Cerebellar cortex (tissue), 1 donor: ENCODE results near the gene ITPRIPL2.

ENCODE experiments used
- DNase-seq: peaks from one replicate; pipeline ENCODE4 v3.0.0-alpha.2; 2015; ENCODE audit warnings: low spot score

Gene ITPRIPL2

GRCh38 chr16:19119564-19119963, 5.8 kb downstream of the ITPRIPL2 start:
- DNase-seq, result no peak

DNA sequence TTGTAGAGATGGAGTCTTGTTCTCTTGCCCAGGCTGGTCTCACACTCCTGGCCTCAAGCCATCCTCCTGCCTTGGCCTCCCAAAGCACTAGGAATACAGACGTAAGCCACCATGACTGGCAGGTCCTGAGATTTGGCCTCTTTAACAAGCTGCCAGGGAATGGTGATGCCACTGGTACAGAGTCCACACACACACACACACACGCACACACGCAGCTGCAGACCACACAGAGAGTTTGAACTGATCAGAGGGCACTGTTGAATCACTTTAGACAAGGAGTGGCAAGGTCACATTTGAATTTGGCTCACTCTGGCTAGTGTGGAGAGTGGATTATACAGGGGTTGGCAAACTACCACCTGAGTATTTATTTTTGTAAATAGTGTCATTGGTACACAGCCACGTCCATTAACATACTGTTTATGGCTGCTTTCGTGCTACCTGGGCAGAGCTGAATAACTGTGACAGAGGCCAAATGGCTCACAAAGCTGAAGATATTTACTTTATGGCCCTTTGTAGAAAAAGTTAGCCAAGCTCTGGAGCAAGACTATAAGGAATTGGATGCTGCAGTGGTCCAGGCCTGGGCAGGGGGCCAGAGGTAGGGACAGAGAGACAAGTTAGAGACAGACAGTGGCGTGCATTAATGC, 9.9 kb downstream of the ITPRIPL2 start:
- DNase-seq, result no peak

DNA sequence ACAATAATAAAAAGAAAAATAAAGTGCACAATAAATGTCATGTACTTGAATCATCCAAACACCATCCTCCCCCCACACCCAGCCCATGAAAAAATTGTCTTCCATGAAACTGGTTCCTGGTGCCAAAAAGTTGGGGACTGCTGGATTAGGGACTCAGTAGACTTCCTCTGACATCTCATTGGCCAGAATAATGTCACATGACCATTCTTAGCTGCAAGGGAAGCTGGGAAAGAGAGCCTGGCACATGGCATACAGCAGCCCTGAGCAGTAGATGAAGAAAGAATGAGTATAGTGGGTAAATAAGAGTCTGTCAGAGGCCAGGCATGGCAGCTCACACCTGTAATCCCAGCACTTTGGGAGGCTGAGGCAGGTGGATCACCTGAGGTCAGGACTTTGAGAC, 12.5 kb downstream of the ITPRIPL2 start:
- no peak for DNase-seq

DNA sequence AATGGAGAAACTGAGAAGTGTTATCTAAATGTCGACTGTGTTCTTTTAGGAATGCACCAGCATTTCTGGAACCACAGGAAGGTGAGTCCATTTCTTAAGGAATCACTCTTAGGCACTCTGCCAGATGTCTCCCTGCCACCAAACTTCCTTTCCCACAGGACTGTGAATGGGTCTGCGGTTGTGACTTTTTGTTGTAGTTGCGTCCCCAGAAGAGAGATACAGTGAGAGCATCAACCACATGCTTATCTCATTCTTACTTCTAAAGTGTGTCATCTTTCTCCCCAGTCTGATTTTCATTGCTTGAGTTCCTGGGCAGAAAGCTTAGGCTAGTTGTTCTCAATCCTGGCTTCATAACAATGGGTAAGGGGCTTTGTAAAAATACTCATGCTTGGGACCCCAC, 13.4 kb downstream of the ITPRIPL2 start:
- no peak for DNase-seq

DNA sequence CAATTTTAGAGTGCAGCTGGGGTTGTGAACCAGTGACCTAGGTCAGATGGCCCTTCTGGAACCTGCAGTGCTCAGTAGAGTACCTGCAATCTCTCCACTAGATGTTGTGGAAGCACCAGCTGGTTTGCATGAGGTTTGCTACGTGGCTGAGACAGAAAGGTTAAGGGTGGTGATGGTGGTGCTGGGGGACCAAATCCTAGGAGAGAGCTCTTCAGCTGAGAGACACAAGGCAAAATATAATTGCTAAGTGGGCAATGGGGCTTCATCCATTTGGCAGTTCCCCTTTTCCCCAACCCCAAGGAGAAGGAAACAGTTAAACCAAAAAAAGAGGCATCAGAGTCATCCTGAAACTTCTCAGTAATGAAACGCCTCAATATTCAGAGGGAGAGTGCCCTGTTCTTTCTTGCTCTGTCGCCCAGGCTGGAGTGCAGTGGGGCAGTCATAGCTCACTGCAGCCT, 13.9 kb downstream of the ITPRIPL2 start:
- DNase-seq, result no peak

DNA sequence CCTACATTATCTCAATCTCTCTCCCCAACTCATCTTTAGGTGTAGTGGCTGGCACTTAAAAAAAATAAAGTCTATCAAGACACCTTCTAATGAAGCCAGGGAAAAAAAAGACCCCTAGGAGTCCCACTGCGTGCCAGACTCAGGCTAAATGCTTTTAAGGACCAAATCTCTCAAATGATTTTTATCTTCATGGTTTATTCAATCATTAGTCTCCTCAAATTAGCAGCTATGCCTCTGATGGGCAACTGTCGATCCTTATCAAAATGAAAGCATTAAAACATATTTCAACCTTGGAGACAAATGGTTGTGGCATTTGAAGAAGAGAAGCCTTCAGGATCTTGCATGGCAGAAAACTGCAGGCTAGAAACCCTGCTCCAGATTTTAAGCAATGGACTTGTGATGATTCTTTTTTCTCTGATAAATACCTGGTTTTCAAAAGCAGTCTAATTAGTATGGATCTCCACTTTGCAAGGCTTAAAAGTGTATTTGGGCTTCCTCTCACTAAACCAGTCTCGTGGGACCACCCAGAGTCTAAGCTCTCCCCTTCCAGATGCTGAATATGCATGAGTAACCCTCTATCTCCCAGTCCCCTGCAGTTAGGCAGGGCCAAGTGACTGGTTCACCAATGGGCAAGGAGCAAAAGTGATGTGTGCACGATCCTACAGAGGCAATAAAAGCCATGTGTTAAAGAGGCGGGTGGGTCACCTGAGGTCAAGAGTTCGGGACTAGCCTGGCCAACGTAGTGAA, 14.9 kb downstream of the ITPRIPL2 start:
- DNase-seq, result no peak

GRCh38 chr16:19130385-19130784, 16.6 kb downstream of the ITPRIPL2 start:
- DNase-seq, result no peak

- no peak for DNase-seq
Measured at GRCh38 chr16:19130852-19131824, 17.4 kb downstream of the ITPRIPL2 start.

DNA sequence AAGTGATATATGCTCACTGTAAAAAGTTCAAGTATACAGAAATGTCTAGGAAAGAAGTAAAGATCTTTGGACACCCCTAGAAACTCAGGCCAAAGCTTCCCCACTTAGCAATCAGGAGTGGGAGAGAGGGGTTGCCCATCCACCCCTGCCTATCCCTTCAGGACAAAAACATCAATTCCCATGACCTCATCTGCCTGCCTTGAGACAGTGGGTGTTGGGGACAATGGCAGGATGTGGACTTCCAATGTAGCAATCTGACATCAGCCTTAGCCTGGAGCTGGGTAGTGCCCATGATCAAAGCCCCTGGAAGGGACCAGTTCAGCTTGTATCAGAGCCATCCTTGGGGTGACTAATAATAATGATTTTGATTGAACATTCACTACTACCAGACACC, 18.1 kb downstream of the ITPRIPL2 start:
- no peak for DNase-seq

DNA sequence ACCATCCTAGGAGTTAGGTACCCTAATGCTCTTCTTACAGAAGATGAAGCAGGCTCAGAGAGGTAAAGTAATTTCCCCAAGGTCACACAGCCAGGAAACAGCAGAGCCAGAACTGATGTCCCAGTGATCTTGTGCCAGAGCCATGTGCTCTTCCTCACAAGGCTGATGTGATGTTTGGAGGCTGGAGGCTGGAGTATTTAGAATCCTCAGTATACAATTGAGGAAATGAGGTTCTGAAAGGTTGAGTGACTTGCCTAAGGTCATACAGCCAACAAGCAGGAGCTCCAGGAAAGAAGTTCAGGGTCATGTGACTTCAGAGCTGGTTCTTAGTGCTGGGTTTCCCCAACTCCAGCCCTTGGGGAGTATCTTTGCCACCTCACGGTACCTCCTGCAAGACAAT, 18.5 kb downstream of the ITPRIPL2 start:
- DNase-seq, result no peak

GRCh38 chr16:19132898-19133297, 19.1 kb downstream of the ITPRIPL2 start:
- DNase-seq, result no peak

DNA sequence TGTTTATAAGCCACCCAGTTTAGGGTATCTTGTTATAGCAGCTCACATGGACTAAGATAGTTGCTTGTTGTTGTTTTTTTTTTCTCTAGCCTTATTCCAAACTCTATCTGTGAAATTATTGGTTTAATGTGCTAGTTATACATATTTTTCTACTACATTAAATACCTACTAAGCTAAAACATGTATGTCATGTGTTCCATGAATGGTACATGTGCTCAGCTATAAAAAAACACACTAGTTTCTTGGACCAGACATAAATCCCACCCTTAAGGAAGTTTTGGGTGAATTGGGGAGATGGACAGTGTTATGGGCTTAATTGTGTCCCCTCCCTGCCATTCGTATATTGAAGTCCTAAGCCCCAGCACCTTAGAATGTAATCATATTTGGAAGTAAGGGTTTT, 19.8 kb downstream of the ITPRIPL2 start:
- no peak for DNase-seq

DNA sequence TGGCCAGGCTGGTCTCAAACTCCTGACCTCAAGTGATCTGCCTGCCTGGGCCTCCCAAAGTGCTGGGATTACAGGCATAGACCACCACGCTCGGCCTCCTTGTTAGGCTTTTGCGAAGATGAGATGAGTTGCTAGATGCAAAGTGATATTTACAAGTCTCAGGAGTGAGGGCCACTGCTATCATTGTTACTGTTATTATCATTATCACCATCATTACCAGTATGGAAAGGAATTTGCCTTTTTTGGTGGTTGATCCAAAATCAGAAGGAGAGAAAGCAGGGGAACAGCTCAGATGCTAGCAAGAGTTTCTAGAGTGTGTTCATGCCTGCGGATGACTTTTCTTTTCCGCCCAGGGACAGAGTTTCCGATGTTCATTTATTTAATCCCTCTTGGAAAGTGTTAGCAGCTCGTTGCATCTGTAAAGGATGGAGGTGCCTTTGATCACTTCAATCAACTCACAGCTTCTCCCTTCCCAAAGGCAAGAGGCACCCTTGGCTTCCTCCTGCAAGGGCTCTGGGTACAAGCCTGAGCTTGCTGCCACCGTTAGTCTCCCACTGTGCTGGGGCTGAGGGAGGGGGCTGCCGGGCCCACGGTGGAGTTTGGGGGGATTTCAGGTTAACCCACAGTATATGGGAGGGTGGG, 21.6 kb downstream of the ITPRIPL2 start:
- no peak for DNase-seq

DNA sequence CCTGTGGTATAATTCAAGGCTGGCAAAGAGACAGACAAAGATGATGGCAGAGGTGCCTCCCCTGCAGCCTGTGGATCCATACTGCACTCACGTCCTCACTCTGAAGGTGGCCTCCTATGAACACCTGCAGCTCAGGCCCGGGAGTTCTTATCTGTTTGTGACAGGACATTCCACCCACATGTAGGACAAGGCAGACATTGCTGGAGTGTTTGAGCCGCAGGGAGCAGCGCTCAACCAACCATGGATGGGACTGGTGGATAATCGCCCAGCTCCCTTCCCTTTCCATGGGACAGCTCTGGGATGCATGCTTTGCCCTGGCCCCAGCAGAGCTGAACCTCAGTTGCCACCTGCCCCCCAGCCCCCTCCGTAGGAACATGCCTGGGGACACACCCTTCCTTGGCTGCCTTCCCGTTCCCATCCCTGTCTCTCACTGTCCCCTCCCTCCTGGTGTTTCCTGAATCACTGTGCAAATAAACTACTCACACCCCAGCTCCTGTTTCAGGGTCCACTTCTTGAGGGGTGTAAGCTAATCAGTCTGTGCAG, 22.2 kb downstream of the ITPRIPL2 start:
- no peak for DNase-seq

DNA sequence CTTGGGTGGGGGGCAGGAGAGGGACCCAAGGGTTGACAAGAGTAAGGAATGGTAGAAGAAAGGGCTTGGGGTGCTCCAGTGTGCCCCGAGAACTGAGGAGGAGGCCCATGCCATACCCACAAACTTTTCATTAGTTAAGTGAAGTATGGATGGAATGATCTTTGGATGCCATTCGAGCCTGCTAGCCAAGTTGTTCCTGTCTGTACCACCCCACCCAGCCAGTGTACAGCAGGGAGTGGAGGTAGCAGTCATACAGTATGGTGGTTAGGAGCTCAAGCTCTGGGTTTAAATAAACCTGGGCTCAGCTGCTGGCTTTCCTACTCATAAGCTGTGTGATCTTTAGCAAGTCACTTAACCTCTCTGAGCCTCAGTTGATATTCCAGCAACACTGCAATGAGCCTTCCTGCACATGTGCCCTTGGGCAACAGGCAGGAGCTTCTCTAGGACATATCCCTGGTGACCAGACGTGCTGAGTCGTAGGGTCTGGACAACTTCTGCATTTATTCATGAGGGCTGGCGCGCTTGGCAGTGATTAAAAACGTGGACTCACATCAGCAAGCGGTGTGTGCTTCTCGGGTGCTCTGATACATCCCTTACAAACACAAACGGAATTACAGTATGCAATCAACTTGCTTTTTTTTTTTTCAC, 22.9 kb downstream of the ITPRIPL2 start:
- DNase-seq, result no peak

DNA sequence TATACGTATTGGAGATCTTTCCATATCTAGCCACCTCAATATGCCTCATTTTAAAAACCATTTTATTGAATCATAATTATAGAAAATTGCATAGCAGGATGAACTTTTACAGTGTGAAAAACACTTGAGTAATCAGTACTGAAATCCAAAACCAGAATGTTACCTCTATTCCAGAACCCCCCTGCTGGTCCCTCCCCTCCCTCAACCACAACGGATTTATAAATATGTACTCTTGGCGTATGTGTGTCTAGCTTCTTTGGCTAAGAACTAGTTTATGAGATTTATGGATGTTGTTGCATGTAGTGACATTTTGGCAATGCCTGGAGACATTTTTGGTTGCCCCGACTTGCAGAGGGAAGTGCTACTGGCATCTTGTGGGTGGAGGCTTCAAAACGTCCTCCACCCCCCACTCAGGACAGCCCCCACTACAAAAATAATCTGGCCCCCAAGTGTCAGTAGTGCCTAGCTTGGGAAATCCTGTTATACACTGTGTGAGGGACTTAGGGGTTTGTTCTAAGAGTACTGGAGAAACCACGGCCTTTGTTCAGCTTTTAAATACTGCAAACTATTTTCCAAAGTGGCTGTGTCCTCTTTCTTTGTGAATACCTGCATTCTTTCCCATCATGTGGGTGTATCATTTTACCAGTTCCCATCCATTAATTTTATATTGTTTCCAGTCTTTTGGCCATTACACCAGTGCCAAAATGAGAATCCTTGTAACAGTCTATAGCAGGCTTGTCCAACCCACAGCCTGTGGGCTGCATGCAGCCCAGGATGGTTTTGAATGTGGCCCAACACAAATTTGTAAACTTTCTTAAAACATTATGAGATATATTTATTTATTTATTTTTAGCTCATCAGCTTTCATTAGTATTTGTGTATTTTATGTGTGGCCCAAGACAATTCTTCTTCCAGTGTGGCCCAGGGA, 23.7 kb downstream of the ITPRIPL2 start:
- no peak for DNase-seq

DNA sequence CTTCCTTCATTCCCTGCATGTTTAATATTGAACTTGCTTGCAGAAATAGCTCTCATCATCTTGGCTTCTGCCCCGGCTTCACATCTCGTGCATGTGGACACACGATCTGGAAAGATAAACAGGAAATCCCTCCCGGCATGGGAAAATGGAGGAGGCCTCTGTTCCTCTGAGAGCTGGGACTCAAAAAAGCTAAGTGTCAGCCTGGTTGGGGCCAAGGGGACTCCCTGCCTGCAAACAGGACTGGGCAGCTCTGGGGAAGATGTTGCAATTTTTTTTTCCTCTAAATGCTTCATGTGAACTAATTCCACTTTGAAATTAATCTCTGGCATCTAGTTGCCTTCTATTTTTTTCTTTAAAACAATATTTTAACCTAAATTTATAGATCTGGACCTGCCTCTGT, 24.8 kb downstream of the ITPRIPL2 start:
- no peak for DNase-seq

GRCh38 chr16:19139436-19140091, 25.8 kb downstream of the ITPRIPL2 start:
- DNase-seq, result no peak

- DNase-seq, result no peak
Measured at GRCh38 chr16:19140396-19140795, 26.6 kb downstream of the ITPRIPL2 start.
